ENCODE measurements around the gene SAP30L.
A peak's percentile ranks its signal among the peaks of the same experiment; 100 is the strongest.

SAP30L gene

GRCh38 chr5:154445422-154446194 is at the start of gene SAP30L:
TSS of gene SAP30L (plus strand) at chr5:154445997. CDS start at chr5:154446605, 608 bp downstream.
- Histone ChIP-seq H3K9me3 (no peaks in the 10 kb centered on the region), H3K36me3 (peaks cover 40% of the 10 kb centered on the region), H4K20me1 (peaks cover 46% of the 10 kb centered on the region), H3K4me2 (peak within 1 kb of the TSS; percentile 98), H3K9ac (peak within 1 kb of the TSS; percentile 93), H3K27me3 (no peaks in the 10 kb centered on the region), H3K4me3 (peak within 1 kb of the TSS; percentile 97), H3K4me1 (peaks cover 40% of the 10 kb centered on the region), H3K27ac (peak within 1 kb of the TSS; percentile 84)
- TF ChIP-seq Cebpa-rat (IDR thresholded peaks at IDR 0.05), result no peak

GRCh38 chr5:154396128-154396527 is 49.7 kb upstream of the SAP30L start:
- H3K9ac ChIP-seq, result no peak overlapping the region
- no peak overlapping the region for H3K4me2 ChIP-seq
- H3K27me3 ChIP-seq, result no peaks in the 10 kb centered on the region
- no peaks in the 10 kb centered on the region for H3K36me3 ChIP-seq
- TF ChIP-seq Cebpa-rat (IDR thresholded peaks at IDR 0.05), result no peak
- H3K27ac ChIP-seq, result no peak overlapping the region
- no peak overlapping the region for H3K4me3 ChIP-seq
- no peaks in the 10 kb centered on the region for H3K9me3 ChIP-seq
- H3K4me1 ChIP-seq, result no peaks in the 10 kb centered on the region
- no peaks in the 10 kb centered on the region for H4K20me1 ChIP-seq

GRCh38 chr5:154397652-154398406 is 48.0 kb upstream of the SAP30L start:
- Histone ChIP-seq H3K36me3 (no peaks in the 10 kb centered on the region), H3K4me3 (no peak overlapping the region), H3K4me2 (no peak overlapping the region), H3K9me3 (no peaks in the 10 kb centered on the region), H3K4me1 (no peaks in the 10 kb centered on the region), H3K9ac (no peak overlapping the region), H4K20me1 (no peaks in the 10 kb centered on the region), H3K27me3 (no peaks in the 10 kb centered on the region), H3K27ac (no peak overlapping the region)
- TF ChIP-seq Cebpa-rat (IDR thresholded peaks at IDR 0.05), result no peak

- TF ChIP-seq Cebpa-rat (IDR thresholded peaks at IDR 0.05), result no peak
- no peak overlapping the region for H3K4me2 ChIP-seq
- H3K9me3 ChIP-seq, result no peaks in the 10 kb centered on the region
- H3K27ac ChIP-seq, result no peak overlapping the region
- H4K20me1 ChIP-seq, result no peaks in the 10 kb centered on the region
- peaks cover 10% of the 10 kb centered on the region; the same call in 1 of the 2 replicates for H3K4me1 ChIP-seq
- no peak overlapping the region for H3K9ac ChIP-seq
- H3K4me3 ChIP-seq, result no peak overlapping the region
- no peaks in the 10 kb centered on the region for H3K27me3 ChIP-seq
- no peaks in the 10 kb centered on the region for H3K36me3 ChIP-seq
Measured at GRCh38 chr5:154400678-154401077, 45.1 kb upstream of the SAP30L start.

GRCh38 chr5:154401355-154401754 is 44.4 kb upstream of the SAP30L start:
- TF ChIP-seq Cebpa-rat (IDR thresholded peaks at IDR 0.05), result no peak
- Histone ChIP-seq H3K4me2 (no peak overlapping the region), H3K36me3 (no peaks in the 10 kb centered on the region)

GRCh38 chr5:154401931-154402330 is 43.9 kb upstream of the SAP30L start:
- Histone ChIP-seq H3K4me3 (no peak overlapping the region), H3K4me1 (peaks cover 13% of the 10 kb centered on the region; the same call in 1 of the 2 replicates), H3K4me2 (no peak overlapping the region), H3K9me3 (no peaks in the 10 kb centered on the region), H4K20me1 (no peaks in the 10 kb centered on the region), H3K36me3 (no peaks in the 10 kb centered on the region), H3K27me3 (no peaks in the 10 kb centered on the region), H3K27ac (no peak overlapping the region), H3K9ac (no peak overlapping the region)
- no peak for TF ChIP-seq Cebpa-rat (IDR thresholded peaks at IDR 0.05)

More at GRCh38 chr5:154401355-154401754, 44.4 kb upstream of the SAP30L start:
- no peak overlapping the region for H3K27ac ChIP-seq
- no peak overlapping the region for H3K4me3 ChIP-seq
- no peak overlapping the region for H3K9ac ChIP-seq
- no peaks in the 10 kb centered on the region for H3K9me3 ChIP-seq
- H3K27me3 ChIP-seq, result no peaks in the 10 kb centered on the region
- peaks cover 13% of the 10 kb centered on the region; the same call in 1 of the 2 replicates for H3K4me1 ChIP-seq
- no peaks in the 10 kb centered on the region for H4K20me1 ChIP-seq

GRCh38 chr5:154402611-154403010 is 43.2 kb upstream of the SAP30L start:
- Histone ChIP-seq H3K4me3 (no peak overlapping the region), H3K36me3 (no peaks in the 10 kb centered on the region), H3K27ac (no peak overlapping the region), H3K9ac (no peak overlapping the region), H3K9me3 (no peaks in the 10 kb centered on the region), H3K4me1 (peaks cover 13% of the 10 kb centered on the region; the same call in 1 of the 2 replicates), H4K20me1 (no peaks in the 10 kb centered on the region), H3K4me2 (no peak overlapping the region), H3K27me3 (no peaks in the 10 kb centered on the region)
- TF ChIP-seq Cebpa-rat (IDR thresholded peaks at IDR 0.05), result no peak

- no peak overlapping the region for H3K4me2 ChIP-seq
- H3K9me3 ChIP-seq, result no peaks in the 10 kb centered on the region
- H3K4me1 ChIP-seq, result peaks cover 13% of the 10 kb centered on the region; the same call in 1 of the 2 replicates
- no peak overlapping the region for H3K4me3 ChIP-seq
- H3K27me3 ChIP-seq, result no peaks in the 10 kb centered on the region
- no peak overlapping the region for H3K9ac ChIP-seq
- H4K20me1 ChIP-seq, result no peaks in the 10 kb centered on the region
- no peak overlapping the region for H3K27ac ChIP-seq
- no peaks in the 10 kb centered on the region for H3K36me3 ChIP-seq
- TF ChIP-seq Cebpa-rat (IDR thresholded peaks at IDR 0.05), result no peak
Measured at GRCh38 chr5:154403234-154403633, 42.6 kb upstream of the SAP30L start.

GRCh38 chr5:154403776-154404387 is 41.9 kb upstream of the SAP30L start:
- Histone ChIP-seq H3K4me1 (peaks cover 13% of the 10 kb centered on the region; the same call in 1 of the 2 replicates), H3K9ac (no peak overlapping the region), H3K4me2 (no peak overlapping the region), H3K36me3 (no peaks in the 10 kb centered on the region), H3K27ac (no peak overlapping the region), H3K4me3 (no peak overlapping the region), H4K20me1 (no peaks in the 10 kb centered on the region), H3K27me3 (no peaks in the 10 kb centered on the region), H3K9me3 (no peaks in the 10 kb centered on the region)
- TF ChIP-seq Cebpa-rat (IDR thresholded peaks at IDR 0.05), result no peak
